Activated CD8-positive, alpha-beta T cell treated with anti-CD3 and anti-CD28 coated beads for 36 hours (primary cell): ENCODE results near the gene GYPC. TPM values are rescaled to one million over a fixed set of nuclear protein-coding genes. Genes with fewer than 3 reads are reported as not detected.
"Not testable (repeated sequence)": the region's sequence is repeated elsewhere in the genome, so short reads cannot be mapped to it uniquely, and the experiment has no call there.

Experiments
- ATAC-seq: fragments of 200-7000 bp; cut with Tn5 transposase; one replicate; pipeline ENCODE4 v1.10.0; 2021; ENCODE audit warnings: mild to moderate bottlenecking, moderate library complexity
- CTCF ChIA-PET: fragments of 350-600 bp; sonication (Branson Sonifier 250); formaldehyde crosslinking; loops from one replicate; lab custom pipeline; 2021; ENCODE audit warnings: antibody characterized with exemption; lab: Charles Lee
- POLR2A ChIA-PET: fragments of 350-600 bp; sonication (Branson Sonifier 250); formaldehyde crosslinking; loops from one replicate; lab custom pipeline; 2021; ENCODE audit warnings: antibody characterized with exemption; lab: Charles Lee
- DNase-seq: peaks from one replicate; pipeline ENCODE4 v3.0.0-alpha.2; 2020
- H3K27ac Mint-ChIP-seq: one replicate; pipeline ENCODE4 v1.8.0; 2021; ENCODE audit warnings: mild to moderate bottlenecking, mixed read lengths
- H3K27me3 Mint-ChIP-seq: one replicate; pipeline ENCODE4 v1.8.0; 2021; ENCODE audit warnings: mixed read lengths
- H3K36me3 Mint-ChIP-seq: one replicate; pipeline ENCODE4 v1.8.0; 2021; ENCODE audit warnings: low read depth, mixed read lengths
- H3K4me1 Mint-ChIP-seq: one replicate; pipeline ENCODE4 v1.8.0; 2021; ENCODE audit warnings: low read depth, mixed read lengths
- H3K4me3 Mint-ChIP-seq: one replicate; pipeline ENCODE4 v1.8.0; 2021; ENCODE audit warnings: mild to moderate bottlenecking, moderate library complexity, mixed read lengths
- H3K9me3 Mint-ChIP-seq: one replicate; pipeline ENCODE4 v1.8.0; 2021; ENCODE audit warnings: mixed read lengths
- CTCF ChIP-seq: fragments of 200-600 bp; IDR thresholded peaks from one replicate; pipeline ENCODE4 v1.8.0; 2022; ENCODE audit warnings: antibody characterized with exemption, mild to moderate bottlenecking
- intact Hi-C: fragments of 100-400 bp; cut with micrococcal nuclease; formaldehyde crosslinking; loops from one replicate; pipeline ENCODE4 v1.10.0; 2022
- total RNA-seq, 2 experiments: library from RNA; stranded (reverse); gene quantifications; one replicate each; pipeline ENCODE4 v1.2.3, GENCODE V29; 2021

GYPC gene
- total RNA-seq, 2 experiments from 2014 or later = 172 to 173 TPM

GRCh38 chr2:126707941-126708340 is 52.0 kb downstream of the GYPC start:
- DNase-seq (no peak), ATAC-seq (no peak)
- H3K4me1 Mint-ChIP-seq = no peaks in the 10 kb centered on the region
- H3K4me3 Mint-ChIP-seq = no peak overlapping the region
- H3K27me3 Mint-ChIP-seq = no peaks in the 10 kb centered on the region
- no peaks in the 10 kb centered on the region for H3K36me3 Mint-ChIP-seq
- ChIA-PET POLR2A (no interaction called here), CTCF (no interaction called here)
- H3K9me3 Mint-ChIP-seq = no peaks in the 10 kb centered on the region
- H3K27ac Mint-ChIP-seq = no peak overlapping the region
- intact Hi-C loops = no loop called here
- no peak for TF ChIP-seq CTCF

GRCh38 chr2:126714191-126714965 is 58.4 kb downstream of the GYPC start:
- Mint-ChIP-seq H3K27me3 (no peaks in the 10 kb centered on the region), H3K4me3 (no peak overlapping the region), H3K27ac (no peak overlapping the region), H3K4me1 (no peaks in the 10 kb centered on the region), H3K36me3 (no peaks in the 10 kb centered on the region), H3K9me3 (no peaks in the 10 kb centered on the region)
- no peak for DNase-seq
- ChIA-PET CTCF (interaction anchor here (1.4 kb wide), 1 partner anchor 62 kb away, joined by 3 read pairs; no protein-coding TSS in a partner anchor), POLR2A (interaction anchor here (0.6 kb wide), 1 partner anchor 1322 kb away, joined by 3 read pairs; no protein-coding TSS in a partner anchor)
- ATAC-seq = no peak
- intact Hi-C loops = no loop called here
- TF ChIP-seq CTCF = no peak

DNA sequence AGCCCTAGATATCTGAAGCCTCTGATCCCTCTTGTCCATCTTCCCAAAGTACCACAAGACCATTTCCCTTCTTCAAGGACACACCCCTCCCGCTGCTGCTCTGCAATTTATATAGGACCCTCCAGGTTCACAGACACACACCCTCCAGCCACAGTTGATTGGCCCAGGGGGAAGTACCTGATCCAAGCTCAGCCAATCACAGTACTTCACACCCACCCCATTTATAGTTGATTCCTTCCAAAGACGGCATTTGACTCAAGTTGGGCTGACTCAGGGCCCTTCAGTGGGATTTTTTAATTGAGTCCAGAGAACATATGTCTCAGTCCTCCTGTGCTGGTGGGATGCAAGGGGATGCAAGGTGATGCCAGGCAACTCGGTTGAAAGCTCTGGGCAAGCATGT is 59.2 kb downstream of the GYPC start:
- H3K4me1 Mint-ChIP-seq = no peaks in the 10 kb centered on the region
- ChIA-PET CTCF (interaction anchor here (1.4 kb wide), 1 partner anchor 62 kb away, joined by 3 read pairs; no protein-coding TSS in a partner anchor), POLR2A (no interaction called here)
- DNase-seq (no peak), ATAC-seq (no peak)
- H3K36me3 Mint-ChIP-seq = no peaks in the 10 kb centered on the region
- no peaks in the 10 kb centered on the region for H3K27me3 Mint-ChIP-seq
- no peak for TF ChIP-seq CTCF
- H3K27ac Mint-ChIP-seq = no peak overlapping the region
- intact Hi-C loops = no loop called here
- no peak overlapping the region for H3K4me3 Mint-ChIP-seq
- no peaks in the 10 kb centered on the region for H3K9me3 Mint-ChIP-seq

DNA sequence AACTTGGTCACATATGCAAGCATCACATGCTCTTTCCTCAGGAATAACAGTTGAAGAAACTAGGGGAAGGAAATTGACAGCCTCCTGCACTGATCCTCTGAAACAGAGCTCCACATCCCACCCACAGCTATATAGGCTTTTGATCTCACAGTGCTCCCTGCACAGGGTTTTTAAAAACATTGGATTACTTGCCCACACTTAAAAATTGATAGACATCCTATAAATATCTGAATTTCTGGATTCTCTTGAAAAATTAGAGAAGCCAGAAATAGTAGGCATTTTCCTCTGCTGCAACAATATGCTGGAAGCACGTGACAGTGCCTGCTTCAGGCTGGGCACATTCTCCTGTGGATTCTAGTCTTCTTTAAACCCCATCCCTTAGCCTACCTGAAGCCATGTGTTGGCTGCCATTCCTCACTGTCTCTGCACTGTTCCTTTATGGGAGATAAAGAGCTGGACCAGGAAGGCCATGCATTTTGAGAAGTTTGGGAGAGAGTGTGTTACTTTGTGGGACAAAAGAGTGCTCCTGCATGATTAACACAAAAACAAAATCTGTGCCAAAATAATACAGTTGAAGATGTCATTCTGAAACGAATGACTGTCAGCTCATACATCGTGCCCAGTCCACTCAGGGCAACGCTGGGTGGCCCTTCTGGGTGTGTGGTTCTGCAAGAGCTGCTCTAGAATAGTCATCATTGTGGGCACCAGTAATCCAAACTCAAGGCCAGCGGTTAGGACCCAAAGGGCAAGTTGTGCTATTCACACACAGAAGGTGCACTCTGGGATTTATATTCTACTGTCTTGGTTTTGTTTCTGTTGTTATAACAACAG is 59.8 kb downstream of the GYPC start:
- no peaks in the 10 kb centered on the region for H3K27me3 Mint-ChIP-seq
- no peak for DNase-seq
- CTCF ChIA-PET = no interaction called here
- H3K4me3 Mint-ChIP-seq = no peak overlapping the region
- intact Hi-C loops = no loop called here
- no peak for TF ChIP-seq CTCF
- POLR2A ChIA-PET = no interaction called here
- H3K36me3 Mint-ChIP-seq = no peaks in the 10 kb centered on the region
- H3K9me3 Mint-ChIP-seq = no peaks in the 10 kb centered on the region
- ATAC-seq = no peak
- H3K4me1 Mint-ChIP-seq = no peaks in the 10 kb centered on the region
- no peak overlapping the region for H3K27ac Mint-ChIP-seq

- H3K4me3 Mint-ChIP-seq, DNase-seq, H3K4me1 Mint-ChIP-seq, H3K27ac Mint-ChIP-seq, intact Hi-C loops, H3K9me3 Mint-ChIP-seq, CTCF ChIA-PET, H3K36me3 Mint-ChIP-seq, H3K27me3 Mint-ChIP-seq, POLR2A ChIA-PET, ATAC-seq: not testable (repeated sequence)
These were observed 61.3 kb downstream of the GYPC start for GRCh38 chr2:126717277-126717676.
